SK-N-SH treated with all-trans-retinoic acid at 6 μM for 48 hours (cell line): ENCODE results near the gene FANCI.

Source experiments
- RARB ChIP-seq: fragments of 250-450 bp; sonication (Bioruptor Pico); IDR thresholded peaks from 2 replicates; pipeline ENCODE4 v1.8.0; 2021; ENCODE audit warnings: mild to moderate bottlenecking, moderate library complexity
- TF ChIP-seq, protein P1 (sequence below): fragments of 250-450 bp; sonication (Bioruptor Pico); IDR thresholded peaks from 2 replicates; pipeline ENCODE4 v1.8.0; 2020; ENCODE audit warnings: mild to moderate bottlenecking, moderate library complexity, borderline replicate concordance

DNA sequence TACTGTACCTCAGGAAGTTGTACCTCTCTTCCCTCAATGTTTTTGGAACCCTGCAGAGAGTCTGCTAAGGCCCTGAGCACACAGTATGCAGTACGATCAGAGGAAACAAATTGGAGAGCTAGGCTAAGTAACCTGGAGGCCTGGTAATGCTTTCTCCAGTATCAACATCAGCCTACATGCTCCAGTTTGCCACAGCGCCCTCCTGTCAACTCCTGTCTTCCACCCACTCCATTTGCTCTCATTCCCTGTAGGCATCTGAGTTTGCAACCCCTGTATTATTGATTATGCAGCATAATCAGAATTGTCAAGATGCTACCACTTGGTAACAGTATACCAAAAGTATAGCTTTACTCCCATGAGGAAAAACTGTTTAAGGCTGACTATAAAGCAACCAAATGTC, 76.4 kb downstream of the FANCI start:
- TF ChIP-seq, protein P1, sequence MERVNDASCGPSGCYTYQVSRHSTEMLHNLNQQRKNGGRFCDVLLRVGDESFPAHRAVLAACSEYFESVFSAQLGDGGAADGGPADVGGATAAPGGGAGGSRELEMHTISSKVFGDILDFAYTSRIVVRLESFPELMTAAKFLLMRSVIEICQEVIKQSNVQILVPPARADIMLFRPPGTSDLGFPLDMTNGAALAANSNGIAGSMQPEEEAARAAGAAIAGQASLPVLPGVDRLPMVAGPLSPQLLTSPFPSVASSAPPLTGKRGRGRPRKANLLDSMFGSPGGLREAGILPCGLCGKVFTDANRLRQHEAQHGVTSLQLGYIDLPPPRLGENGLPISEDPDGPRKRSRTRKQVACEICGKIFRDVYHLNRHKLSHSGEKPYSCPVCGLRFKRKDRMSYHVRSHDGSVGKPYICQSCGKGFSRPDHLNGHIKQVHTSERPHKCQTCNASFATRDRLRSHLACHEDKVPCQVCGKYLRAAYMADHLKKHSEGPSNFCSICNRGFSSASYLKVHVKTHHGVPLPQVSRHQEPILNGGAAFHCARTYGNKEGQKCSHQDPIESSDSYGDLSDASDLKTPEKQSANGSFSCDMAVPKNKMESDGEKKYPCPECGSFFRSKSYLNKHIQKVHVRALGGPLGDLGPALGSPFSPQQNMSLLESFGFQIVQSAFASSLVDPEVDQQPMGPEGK (CRISPR knock-in tag), result no peak
- no peak for TF ChIP-seq RARB (CRISPR knock-in tag)
